Measurements from ENCODE around the gene CYP2U1. TPM values are rescaled to one million over a fixed set of nuclear protein-coding genes. Genes with fewer than 3 reads are reported as not detected.
"Not testable (repeated sequence)": the region's sequence is repeated elsewhere in the genome, so short reads cannot be mapped to it uniquely, and the experiment has no call there.

The CYP2U1 gene
- total RNA-seq, 2 experiments from 2014 or later = 1.2 to 1.5 TPM

- Mint-ChIP-seq H3K27me3 (peaks cover 26% of the 10 kb centered on the region), H3K27ac (no peak overlapping the region), H3K9me3 (peaks cover 13% of the 10 kb centered on the region), H3K4me3 (no peak overlapping the region), H3K4me1 (ENCODE audit: low read depth) (peaks cover 5% of the 10 kb centered on the region), H3K36me3 (peaks cover 3% of the 10 kb centered on the region)
- intact Hi-C loops (cut with micrococcal nuclease) = no loop called here
- POLR2A ChIA-PET = no interaction called here
- DNase-seq = no peak
- CTCF ChIA-PET = interaction anchor here (1.4 to 1.7 kb wide), 2 partner anchors 9 to 163 kb away, joined by 3 to 4 read pairs; no protein-coding TSS in a partner anchor
Measured at GRCh38 chr4:107900508-107900907, 30.8 kb upstream of the CYP2U1 start.

- Mint-ChIP-seq H3K36me3 (peaks cover 5% of the 10 kb centered on the region), H3K4me3 (no peak overlapping the region), H3K27ac (no peak overlapping the region), H3K9me3 (peaks cover 14% of the 10 kb centered on the region), H3K27me3 (peaks cover 26% of the 10 kb centered on the region), H3K4me1 (ENCODE audit: low read depth) (peaks cover 1% of the 10 kb centered on the region)
- no peak for DNase-seq
- ChIA-PET POLR2A (no interaction called here), CTCF (interaction anchor here (1.4 to 1.7 kb wide), 2 partner anchors 8 to 164 kb away, joined by 3 to 4 read pairs; no protein-coding TSS in a partner anchor)
- intact Hi-C loops (cut with micrococcal nuclease) = no loop called here
Measured at GRCh38 chr4:107901213-107901934, 30.0 kb upstream of the CYP2U1 start.

DNA sequence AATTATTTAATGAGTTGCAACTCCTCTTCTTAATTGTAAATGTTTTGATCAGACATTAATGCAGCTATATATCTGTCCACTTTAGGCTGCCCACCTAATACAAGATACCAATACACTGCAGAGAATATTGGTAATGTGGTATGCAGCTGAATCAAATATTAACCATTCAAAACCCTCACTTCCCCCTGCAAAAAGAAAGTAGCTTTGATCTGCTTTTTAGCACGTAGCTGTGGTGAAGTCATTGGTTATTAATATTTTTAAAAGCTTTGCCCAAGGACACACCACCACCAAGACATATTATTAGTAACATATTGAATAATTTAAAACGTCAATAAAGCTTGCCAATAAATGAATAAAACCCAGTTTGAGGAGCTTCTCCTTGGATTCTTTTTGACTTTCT is 28.6 kb upstream of the CYP2U1 start:
- CTCF ChIA-PET = interaction anchor here (1.6 to 1.8 kb wide), 2 partner anchors 10 to 144 kb away, joined by 5 to 9 read pairs; no protein-coding TSS in a partner anchor
- POLR2A ChIA-PET = no interaction called here
- no peak overlapping the region for H3K27ac Mint-ChIP-seq
- H3K9me3 Mint-ChIP-seq = peaks cover 14% of the 10 kb centered on the region
- H3K4me1 Mint-ChIP-seq (ENCODE audit: low read depth) = no peaks in the 10 kb centered on the region
- H3K4me3 Mint-ChIP-seq = no peak overlapping the region
- H3K27me3 Mint-ChIP-seq = peaks cover 26% of the 10 kb centered on the region
- no peak for DNase-seq
- H3K36me3 Mint-ChIP-seq = peaks cover 5% of the 10 kb centered on the region
- intact Hi-C loops (cut with micrococcal nuclease) = no loop called here

GRCh38 chr4:107905082-107905481 is 26.3 kb upstream of the CYP2U1 start:
- H3K4me1 Mint-ChIP-seq (ENCODE audit: low read depth); intact Hi-C loops (cut with micrococcal nuclease); H3K27ac Mint-ChIP-seq; CTCF ChIA-PET; H3K36me3 Mint-ChIP-seq; H3K4me3 Mint-ChIP-seq: not testable (repeated sequence)
- POLR2A ChIA-PET = interaction anchor here (0.7 kb wide), 1 partner anchor 10 kb away, joined by 3 read pairs; no protein-coding TSS in a partner anchor
- DNase-seq = peak; percentile 10
- Mint-ChIP-seq H3K27me3 (peaks cover 24% of the 10 kb centered on the region), H3K9me3 (peaks cover 14% of the 10 kb centered on the region)

DNA sequence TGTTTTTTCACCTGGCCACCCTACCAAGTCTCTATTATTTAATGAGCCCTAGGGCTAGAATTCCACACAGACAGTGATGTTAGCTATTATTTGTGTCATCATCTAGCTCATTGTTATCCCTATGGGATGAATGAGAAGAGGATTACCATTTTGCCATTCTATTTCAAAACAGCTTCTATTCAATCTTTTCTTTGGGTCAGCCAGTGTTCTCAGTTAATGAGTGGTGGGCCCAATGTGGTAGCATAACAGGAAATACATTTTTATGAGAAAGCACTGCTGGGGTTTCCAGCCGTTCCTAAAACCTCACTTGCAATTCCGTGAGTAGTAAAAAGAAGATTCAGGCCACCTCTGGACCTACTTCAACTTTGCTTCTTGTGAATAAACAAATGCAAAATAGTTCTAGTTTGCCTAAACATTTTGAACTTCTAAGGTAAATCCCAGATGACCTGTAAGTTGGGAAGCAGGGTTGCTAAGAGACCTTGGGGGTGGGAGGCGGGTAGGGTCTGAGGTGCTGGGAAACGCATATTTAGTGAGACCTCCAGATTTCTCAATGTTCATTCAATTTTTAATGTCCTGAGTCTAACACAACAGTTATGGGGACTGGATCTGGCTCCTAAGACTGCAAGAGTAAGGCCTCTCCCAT is 24.8 kb upstream of the CYP2U1 start:
- peaks cover 5% of the 10 kb centered on the region for H3K36me3 Mint-ChIP-seq
- no peak overlapping the region for H3K4me3 Mint-ChIP-seq
- no peak overlapping the region for H3K27ac Mint-ChIP-seq
- H3K4me1 Mint-ChIP-seq (ENCODE audit: low read depth) = no peaks in the 10 kb centered on the region
- no peak for DNase-seq
- ChIA-PET CTCF (no interaction called here), POLR2A (no interaction called here)
- H3K27me3 Mint-ChIP-seq = peaks cover 10% of the 10 kb centered on the region
- intact Hi-C loops (cut with micrococcal nuclease) = no loop called here
- H3K9me3 Mint-ChIP-seq = peaks cover 14% of the 10 kb centered on the region

GRCh38 chr4:107908377-107908776 is 23.0 kb upstream of the CYP2U1 start:
- DNase-seq = no peak
- no peaks in the 10 kb centered on the region for H3K4me1 Mint-ChIP-seq (ENCODE audit: low read depth)
- no peak overlapping the region for H3K4me3 Mint-ChIP-seq
- intact Hi-C loops (cut with micrococcal nuclease) = no loop called here
- ChIA-PET POLR2A (no interaction called here), CTCF (interaction anchor here (2.5 kb wide), 1 partner anchor 151 kb away, joined by 17 read pairs; no protein-coding TSS in a partner anchor)
- H3K27me3 Mint-ChIP-seq = peaks cover 2% of the 10 kb centered on the region
- H3K36me3 Mint-ChIP-seq = peaks cover 5% of the 10 kb centered on the region
- no peak overlapping the region for H3K27ac Mint-ChIP-seq
- peaks cover 14% of the 10 kb centered on the region for H3K9me3 Mint-ChIP-seq

DNA sequence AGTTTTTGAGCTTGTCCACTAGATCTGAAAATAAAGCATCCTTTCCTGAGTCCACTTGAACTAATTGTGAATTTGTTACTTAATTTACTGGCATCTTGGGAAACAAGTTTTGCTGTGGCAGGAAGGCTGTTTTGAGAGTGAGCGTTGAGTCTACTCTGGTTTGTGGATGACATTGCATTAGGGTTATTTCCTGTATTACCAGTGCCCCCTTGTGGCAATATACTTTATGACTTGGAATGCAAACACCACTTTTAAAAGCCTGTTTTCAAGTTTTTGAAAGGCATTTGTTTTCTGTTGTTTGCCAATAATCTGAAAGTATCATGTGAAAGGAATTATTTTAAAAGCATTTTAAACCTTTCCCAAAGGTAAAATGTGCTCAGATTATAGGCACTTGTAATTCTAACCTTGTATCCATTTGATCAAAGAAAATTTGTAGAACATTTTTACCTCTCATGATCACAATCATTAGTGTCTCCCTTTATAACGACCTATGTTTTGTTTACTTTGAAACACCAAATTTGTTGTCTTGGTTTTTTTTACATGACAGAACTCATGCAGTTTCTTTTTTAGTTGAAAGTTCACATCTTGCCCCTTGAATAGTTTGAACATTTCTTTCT is 18.0 kb upstream of the CYP2U1 start:
- intact Hi-C loops (cut with micrococcal nuclease) = loop anchor here (1.0 kb wide), 1 partner anchor 155 kb away; no protein-coding TSS in a partner anchor
- ChIA-PET POLR2A (no interaction called here), CTCF (interaction anchor here (0.8 to 2.4 kb wide), 12 partner anchors 8 to 177 kb away, joined by 3 to 42 read pairs (median 4); no protein-coding TSS in a partner anchor)
- H3K27me3 Mint-ChIP-seq = peaks cover 1% of the 10 kb centered on the region
- H3K4me1 Mint-ChIP-seq (ENCODE audit: low read depth) = no peaks in the 10 kb centered on the region
- no peaks in the 10 kb centered on the region for H3K36me3 Mint-ChIP-seq
- no peak overlapping the region for H3K27ac Mint-ChIP-seq
- no peak for DNase-seq
- no peak overlapping the region for H3K4me3 Mint-ChIP-seq
- H3K9me3 Mint-ChIP-seq = no peaks in the 10 kb centered on the region

DNA sequence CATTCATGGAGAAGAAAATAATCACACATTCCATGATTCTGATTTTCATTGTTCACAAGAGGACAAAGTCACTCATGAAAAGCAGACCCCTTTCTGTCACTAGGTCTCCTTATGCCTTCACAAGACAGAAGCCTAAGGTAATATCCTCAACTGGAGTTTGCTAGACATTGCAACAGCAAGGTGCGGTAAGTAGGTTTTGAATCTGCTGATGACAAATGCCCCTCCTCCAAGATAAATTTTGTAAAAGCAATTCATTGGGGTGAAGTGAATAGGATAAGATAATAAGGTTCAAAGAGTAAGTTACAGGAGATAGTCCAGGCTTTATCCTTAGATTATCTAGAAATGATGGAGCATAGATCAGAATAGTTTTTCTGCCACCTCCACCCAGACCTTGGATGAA is 16.1 kb upstream of the CYP2U1 start:
- Mint-ChIP-seq H3K36me3 (peaks cover 8% of the 10 kb centered on the region), H3K4me3 (no peak overlapping the region), H3K27me3 (peaks cover 6% of the 10 kb centered on the region), H3K9me3 (peaks cover 7% of the 10 kb centered on the region), H3K4me1 (ENCODE audit: low read depth) (no peaks in the 10 kb centered on the region), H3K27ac (no peak overlapping the region)
- CTCF ChIA-PET = interaction anchor here (1.3 to 3.4 kb wide), 2 partner anchors 154 to 158 kb away, joined by 5 to 18 read pairs; no protein-coding TSS in a partner anchor
- intact Hi-C loops (cut with micrococcal nuclease) = no loop called here
- POLR2A ChIA-PET = no interaction called here
- no peak for DNase-seq

GRCh38 chr4:107916623-107917022 is 14.7 kb upstream of the CYP2U1 start:
- POLR2A ChIA-PET = no interaction called here

DNA sequence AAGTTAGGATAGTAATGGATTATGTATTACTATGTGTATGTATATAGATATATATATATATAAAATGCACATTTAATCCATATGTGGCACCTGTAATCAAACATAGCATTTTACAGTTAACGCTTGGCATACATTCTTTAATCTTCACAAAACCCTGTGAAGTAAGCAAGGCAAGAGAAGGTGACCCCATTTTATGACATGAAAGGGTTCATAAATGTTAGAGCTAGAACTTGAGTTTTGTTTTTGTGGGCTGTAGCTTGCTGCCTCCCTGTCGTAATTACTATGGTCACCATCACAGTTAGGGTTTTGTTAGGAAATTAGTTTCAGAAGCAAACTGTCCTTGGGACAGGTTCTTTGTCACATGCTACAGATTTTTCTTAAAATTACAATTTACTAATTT is 13.8 kb upstream of the CYP2U1 start:
- Mint-ChIP-seq H3K9me3 (peaks cover 11% of the 10 kb centered on the region), H3K27me3 (peaks cover 17% of the 10 kb centered on the region), H3K27ac (no peak overlapping the region), H3K4me3 (no peak overlapping the region), H3K4me1 (ENCODE audit: low read depth) (no peaks in the 10 kb centered on the region), H3K36me3 (peaks cover 8% of the 10 kb centered on the region)
- DNase-seq = no peak
- ChIA-PET CTCF (interaction anchor here (3.4 kb wide), 1 partner anchor 160 kb away, joined by 18 read pairs; no protein-coding TSS in a partner anchor), POLR2A (no interaction called here)
- intact Hi-C loops (cut with micrococcal nuclease) = no loop called here

More at GRCh38 chr4:107916623-107917022, 14.7 kb upstream of the CYP2U1 start:
- Mint-ChIP-seq H3K27me3 (peaks cover 11% of the 10 kb centered on the region), H3K4me3 (no peak overlapping the region), H3K4me1 (ENCODE audit: low read depth) (no peaks in the 10 kb centered on the region), H3K36me3 (peaks cover 8% of the 10 kb centered on the region), H3K27ac (no peak overlapping the region), H3K9me3 (peaks cover 11% of the 10 kb centered on the region)
- DNase-seq = no peak
- intact Hi-C loops (cut with micrococcal nuclease) = no loop called here
- CTCF ChIA-PET = interaction anchor here (1.3 to 3.4 kb wide), 2 partner anchors 156 to 159 kb away, joined by 5 to 18 read pairs; no protein-coding TSS in a partner anchor

DNA sequence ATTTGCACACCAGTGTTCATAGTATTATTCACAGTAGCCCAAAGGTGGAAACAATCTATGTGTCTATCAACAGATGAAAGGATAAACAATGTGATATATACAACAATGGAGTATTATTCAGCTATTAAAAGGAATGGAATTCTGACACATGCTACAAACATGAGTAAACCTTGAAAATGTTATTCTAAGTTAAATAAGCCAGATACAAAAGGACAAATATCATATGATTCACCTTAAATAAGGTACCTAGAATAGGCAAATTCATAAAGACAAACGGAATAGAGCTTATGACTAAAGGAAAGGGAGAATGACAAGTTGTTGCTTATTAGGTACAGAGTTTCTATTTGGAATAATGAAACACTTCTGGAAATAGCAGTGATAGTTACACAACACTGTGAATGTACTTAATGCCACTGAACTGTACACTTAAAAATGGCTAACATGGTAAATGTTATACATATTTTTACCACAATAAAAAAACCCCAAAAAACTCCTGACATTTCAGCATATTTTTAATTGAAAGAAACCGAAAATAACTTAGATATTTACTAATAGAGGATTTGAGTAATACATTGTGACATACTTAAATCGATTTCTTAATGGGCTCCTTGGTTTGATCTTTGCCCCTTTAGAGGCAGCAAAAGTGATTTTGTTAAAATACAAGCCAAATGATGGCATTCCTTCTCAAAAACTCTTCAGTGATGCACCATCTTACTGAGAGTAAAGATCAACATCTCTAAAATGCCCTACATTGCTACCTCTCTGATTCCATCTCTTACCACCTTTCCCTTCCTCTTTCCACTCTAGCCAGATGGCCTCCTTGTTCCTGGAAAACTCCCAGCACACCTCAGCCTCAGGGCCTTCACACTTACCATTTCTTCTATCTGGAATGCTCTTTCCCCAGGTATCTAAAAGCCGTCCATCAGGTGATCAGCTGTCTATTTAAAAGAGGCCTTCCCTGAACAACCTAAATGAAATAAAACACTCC is 8.6 kb upstream of the CYP2U1 start:
- ChIA-PET CTCF (interaction anchor here (0.7 kb wide), 1 partner anchor 165 kb away, joined by 4 read pairs; no protein-coding TSS in a partner anchor), POLR2A (no interaction called here)
- H3K27ac Mint-ChIP-seq = no peak overlapping the region
- DNase-seq = no peak
- H3K4me1 Mint-ChIP-seq (ENCODE audit: low read depth) = no peaks in the 10 kb centered on the region
- peaks cover 19% of the 10 kb centered on the region for H3K27me3 Mint-ChIP-seq
- H3K4me3 Mint-ChIP-seq = no peak overlapping the region
- intact Hi-C loops (cut with micrococcal nuclease) = no loop called here
- peaks cover 8% of the 10 kb centered on the region for H3K36me3 Mint-ChIP-seq
- peaks cover 11% of the 10 kb centered on the region for H3K9me3 Mint-ChIP-seq

All from activated CD4-positive, alpha-beta memory T cell treated with anti-CD3 and anti-CD28 coated beads for 36 hours (primary cell).